Measurements from ENCODE around the gene PIP5K1B. TPM values are rescaled to one million over a fixed set of nuclear protein-coding genes. Genes with fewer than 3 reads are reported as not detected.

The PIP5K1B gene
- total RNA-seq, 1 experiment from 2014 or later, result 5.2 TPM

GRCh38 chr9:68951879-68952659, 247.0 kb downstream of the PIP5K1B start:
- no peak for ATAC-seq
- Mint-ChIP-seq H3K27me3 (ENCODE audit: low read depth) (peaks cover 6% of the 10 kb centered on the region), H3K4me3 (no peak overlapping the region), H3K27ac (no peak overlapping the region), H3K4me1 (peaks cover 70% of the 10 kb centered on the region), H3K9me3 (peaks cover 7% of the 10 kb centered on the region), H3K36me3 (peaks cover 7% of the 10 kb centered on the region)
- no peak for TF ChIP-seq ZNF423 (CRISPR knock-in tag; IDR thresholded peaks at IDR 0.05)
- no peak for TF ChIP-seq SOX15 (CRISPR knock-in tag; IDR thresholded peaks at IDR 0.05)
- TF ChIP-seq TP53 (CRISPR knock-in tag; IDR thresholded peaks at IDR 0.05), result no peak
- TF ChIP-seq USF1 (CRISPR knock-in tag; IDR thresholded peaks at IDR 0.05), result no peak
- no peak for TF ChIP-seq MXD4 (CRISPR knock-in tag; IDR thresholded peaks at IDR 0.05; ENCODE audit: borderline replicate concordance)
- TF ChIP-seq FOXP1 (CRISPR knock-in tag; IDR thresholded peaks at IDR 0.05; ENCODE audit: borderline replicate concordance), result no peak
- TF ChIP-seq ZNF219 (CRISPR knock-in tag; IDR thresholded peaks at IDR 0.05; ENCODE audit: borderline replicate concordance), result no peak
- no peak for TF ChIP-seq ZMAT4 (CRISPR knock-in tag; IDR thresholded peaks at IDR 0.05)
- TF ChIP-seq ELF4 (CRISPR knock-in tag; IDR thresholded peaks at IDR 0.05; ENCODE audit: low read depth), result no peak
- TF ChIP-seq GTF2I (CRISPR knock-in tag; conservative IDR thresholded peaks at IDR 0.05), result no peak
- ChIA-PET CTCF (interaction anchor here (2.4 to 2.7 kb wide), 2 partner anchors 47 to 107 kb away, joined by 9 to 10 read pairs; no protein-coding TSS in a partner anchor), POLR2A (no interaction called here)
- DNase-seq (ENCODE audit: low spot score), result no peak

DNA sequence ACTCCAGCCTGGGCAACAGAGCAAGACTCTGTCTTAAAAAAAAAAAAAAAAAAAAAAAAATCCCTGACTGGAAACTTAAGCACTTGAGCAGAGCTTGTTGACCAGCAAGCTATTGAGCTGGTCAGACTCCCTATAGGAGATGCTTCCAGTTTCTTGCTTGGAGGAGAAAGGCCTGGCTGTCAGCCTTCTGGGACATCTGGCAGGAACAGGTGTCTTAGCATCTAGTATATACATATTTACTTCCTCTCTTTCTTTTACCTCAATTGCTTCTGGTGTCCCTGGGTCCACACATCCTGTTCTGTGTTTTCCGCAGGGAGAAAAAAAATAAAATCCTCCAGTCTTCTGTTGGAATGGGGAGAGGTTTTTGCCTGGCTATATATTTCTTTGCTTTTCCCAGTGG, 248.7 kb downstream of the PIP5K1B start:
- DNase-seq (ENCODE audit: low spot score) (no peak), ATAC-seq (no peak)
- TF ChIP-seq TCF7 (CRISPR knock-in tag; IDR thresholded peaks at IDR 0.05; ENCODE audit: low read depth) (no peak), SMAD3 (CRISPR knock-in tag; IDR thresholded peaks at IDR 0.05; ENCODE audit: borderline replicate concordance) (no peak)
- Mint-ChIP-seq H3K27ac (no peak overlapping the region), H3K27me3 (ENCODE audit: low read depth) (no peaks in the 10 kb centered on the region), H3K36me3 (peaks cover 8% of the 10 kb centered on the region), H3K4me1 (peaks cover 54% of the 10 kb centered on the region), H3K4me3 (no peak overlapping the region), H3K9me3 (peaks cover 11% of the 10 kb centered on the region)
- ChIA-PET POLR2A (interaction anchor here (0.6 kb wide), 1 partner anchor 174 kb away, joined by 6 read pairs; no protein-coding TSS in a partner anchor), CTCF (interaction anchor here (0.6 kb wide), 1 partner anchor 124 kb away, joined by 3 read pairs; no protein-coding TSS in a partner anchor)

- ChIA-PET POLR2A (no interaction called here), CTCF (interaction anchor here (1.7 kb wide), 1 partner anchor 44 kb away, joined by 7 read pairs; no protein-coding TSS in a partner anchor)
- no peak overlapping the region for H3K4me3 Mint-ChIP-seq
- ATAC-seq (no peak), DNase-seq (ENCODE audit: low spot score) (no peak)
- H3K9me3 Mint-ChIP-seq, result peaks cover 11% of the 10 kb centered on the region
- H3K27me3 Mint-ChIP-seq (ENCODE audit: low read depth), result no peaks in the 10 kb centered on the region
- H3K4me1 Mint-ChIP-seq, result peaks cover 38% of the 10 kb centered on the region
- no peak overlapping the region for H3K27ac Mint-ChIP-seq
- TF ChIP-seq MYBL2 (CRISPR knock-in tag; IDR thresholded peaks at IDR 0.05), result no peak
- no peak for TF ChIP-seq FOXJ3 (CRISPR knock-in tag; IDR thresholded peaks at IDR 0.05; ENCODE audit: borderline replicate concordance)
- TF ChIP-seq GTF2I (CRISPR knock-in tag; conservative IDR thresholded peaks at IDR 0.05), result no peak
- no peak for TF ChIP-seq PRRX2 (CRISPR knock-in tag; IDR thresholded peaks at IDR 0.05)
- TF ChIP-seq ZNF416 (CRISPR knock-in tag; IDR thresholded peaks at IDR 0.05), result no peak
- TF ChIP-seq, protein P1, sequence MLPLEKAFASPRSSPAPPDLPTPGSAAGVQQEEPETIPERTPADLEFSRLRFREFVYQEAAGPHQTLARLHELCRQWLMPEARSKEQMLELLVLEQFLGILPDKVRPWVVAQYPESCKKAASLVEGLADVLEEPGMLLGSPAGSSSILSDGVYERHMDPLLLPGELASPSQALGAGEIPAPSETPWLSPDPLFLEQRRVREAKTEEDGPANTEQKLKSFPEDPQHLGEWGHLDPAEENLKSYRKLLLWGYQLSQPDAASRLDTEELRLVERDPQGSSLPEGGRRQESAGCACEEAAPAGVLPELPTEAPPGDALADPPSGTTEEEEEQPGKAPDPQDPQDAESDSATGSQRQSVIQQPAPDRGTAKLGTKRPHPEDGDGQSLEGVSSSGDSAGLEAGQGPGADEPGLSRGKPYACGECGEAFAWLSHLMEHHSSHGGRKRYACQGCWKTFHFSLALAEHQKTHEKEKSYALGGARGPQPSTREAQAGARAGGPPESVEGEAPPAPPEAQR (CRISPR knock-in tag; IDR thresholded peaks at IDR 0.05), result no peak
- TF ChIP-seq, protein P2, sequence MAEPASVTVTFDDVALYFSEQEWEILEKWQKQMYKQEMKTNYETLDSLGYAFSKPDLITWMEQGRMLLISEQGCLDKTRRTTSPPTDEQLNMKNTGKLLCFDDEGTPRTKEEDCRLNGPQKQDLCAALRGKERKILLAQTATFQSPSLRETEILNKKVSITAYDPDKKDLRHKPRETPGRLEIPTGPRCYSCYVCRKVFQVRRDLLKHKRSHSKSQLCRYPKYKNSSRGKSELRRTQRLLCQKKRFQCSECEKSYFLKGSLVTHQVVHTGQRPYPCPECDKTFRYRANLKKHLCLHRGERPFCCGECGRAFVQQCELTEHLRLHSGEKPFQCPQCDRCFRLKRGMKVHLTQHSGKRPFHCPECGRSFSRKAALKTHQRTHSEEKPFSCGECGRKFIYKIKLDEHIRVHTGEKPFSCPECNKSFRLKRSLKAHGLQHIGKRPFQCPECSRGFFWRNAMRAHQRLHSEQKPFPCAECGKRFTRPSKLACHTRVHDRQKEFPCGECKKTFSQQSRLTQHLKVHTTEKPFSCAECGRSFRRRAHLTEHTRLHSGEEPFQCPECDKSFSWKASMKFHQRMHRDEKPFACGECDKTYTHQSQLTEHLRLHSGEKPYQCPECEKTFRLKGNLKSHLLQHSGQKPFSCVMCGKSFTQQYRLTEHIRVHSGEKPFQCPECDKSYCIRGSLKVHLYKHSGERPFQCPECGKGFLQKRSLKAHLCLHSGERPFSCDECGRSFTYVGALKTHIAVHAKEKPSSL (CRISPR knock-in tag; conservative IDR thresholded peaks at IDR 0.05), result no peak
- TF ChIP-seq NFATC4 (CRISPR knock-in tag; IDR thresholded peaks at IDR 0.05), result no peak
- TF ChIP-seq MLX (CRISPR knock-in tag; IDR thresholded peaks at IDR 0.05), result no peak
- H3K36me3 Mint-ChIP-seq, result peaks cover 8% of the 10 kb centered on the region
Observed at GRCh38 chr9:68955330-68955729, 250.3 kb downstream of the PIP5K1B start.

Measured in WTC11 (cell line).